GM19099 (cell line): Measurements from ENCODE around the gene BLVRA.

Experiments used
- POLR2A ChIP-seq: IDR thresholded peaks from 3 replicates; pipeline ENCODE4 v1.6.1; 2011; ENCODE audit warnings: low read depth; ENCODE audit not compliant: insufficient read length; ENCODE audit errors: extremely low read depth

BLVRA gene

GRCh38 chr7:43763183-43763582 lies 4.7 kb downstream of the BLVRA start:
- TF ChIP-seq POLR2A: no peak

DNA sequence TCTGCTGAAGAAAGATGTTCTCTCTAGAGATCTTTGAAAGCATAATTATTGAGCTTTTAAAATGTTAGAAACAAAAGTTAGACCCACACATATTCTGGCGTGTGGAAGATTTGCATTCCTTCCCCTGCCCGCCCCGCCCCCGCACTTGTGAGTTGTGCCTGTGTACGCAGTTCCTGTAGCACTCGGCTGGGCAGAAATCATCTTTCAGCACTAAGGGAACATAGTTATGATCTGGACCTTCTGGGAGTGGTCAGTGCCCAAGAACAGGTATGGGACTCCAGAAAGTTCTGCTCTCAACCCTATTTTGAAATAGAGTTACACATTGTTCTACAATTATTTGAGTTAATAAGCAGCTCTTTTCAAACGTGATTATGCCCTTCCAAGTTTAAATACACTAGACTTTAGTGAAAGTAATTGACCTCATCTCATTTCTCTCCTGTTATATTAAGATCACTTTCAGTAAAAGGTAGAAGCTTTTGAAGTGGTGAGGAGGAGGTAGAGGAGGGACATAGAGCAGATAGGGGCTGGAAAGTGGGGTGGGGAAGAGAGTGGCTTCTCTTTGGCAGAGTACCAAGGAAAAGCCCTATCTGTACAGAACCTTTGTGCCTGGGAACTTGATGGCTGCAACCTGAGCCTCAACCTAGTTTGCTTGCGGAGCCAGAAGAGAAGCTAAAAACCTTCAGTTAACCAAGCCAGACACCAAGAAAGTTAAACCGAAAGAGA lies 5.7 kb downstream of the BLVRA start:
- TF ChIP-seq POLR2A: no peak

GRCh38 chr7:43764807-43765491 lies 6.5 kb downstream of the BLVRA start:
- no peak for TF ChIP-seq POLR2A

DNA sequence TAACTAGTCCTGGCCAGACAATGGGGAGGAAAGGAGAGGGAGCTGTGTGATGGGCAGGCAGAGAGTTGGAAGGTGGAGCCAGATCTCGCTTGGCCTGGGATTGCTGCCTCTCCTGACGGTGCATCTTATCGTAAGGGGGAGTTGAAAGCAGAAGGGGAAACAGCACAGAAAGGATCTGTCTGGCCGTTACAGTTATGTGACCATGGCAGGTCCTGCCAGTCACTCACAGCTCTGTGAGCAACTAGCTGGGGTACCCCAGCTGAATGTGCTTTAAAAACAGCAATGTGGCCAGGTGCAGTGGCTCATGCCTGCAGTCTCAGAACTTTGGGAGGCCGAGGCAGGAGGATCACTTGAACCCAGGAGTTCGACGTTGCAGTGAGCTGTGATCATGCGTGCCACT lies 8.1 kb downstream of the BLVRA start:
- no peak for TF ChIP-seq POLR2A

- TF ChIP-seq POLR2A: no peak
Observed at GRCh38 chr7:43767311-43767710, 8.8 kb downstream of the BLVRA start.

- no peak for TF ChIP-seq POLR2A
Observed at GRCh38 chr7:43768201-43768886, 9.9 kb downstream of the BLVRA start.

DNA sequence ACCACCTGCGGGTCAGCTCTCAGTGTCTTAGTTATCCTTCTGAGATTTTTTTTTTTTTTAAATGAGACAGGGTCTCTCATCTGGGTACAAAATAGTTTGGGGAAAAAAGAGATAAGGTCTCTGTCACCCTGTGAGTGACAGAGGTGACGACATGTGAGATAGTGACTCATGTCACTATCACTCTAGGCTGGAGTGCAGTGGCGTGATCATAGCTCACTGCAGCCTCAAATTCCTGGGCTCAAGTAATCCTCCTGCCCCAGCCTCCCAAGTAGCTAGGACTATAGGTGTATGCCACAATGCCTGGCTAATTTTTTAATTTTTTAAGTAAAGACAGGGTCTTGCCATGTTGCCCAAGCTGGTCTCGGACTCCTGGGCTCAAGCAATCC lies 10.4 kb downstream of the BLVRA start:
- no peak for TF ChIP-seq POLR2A

DNA sequence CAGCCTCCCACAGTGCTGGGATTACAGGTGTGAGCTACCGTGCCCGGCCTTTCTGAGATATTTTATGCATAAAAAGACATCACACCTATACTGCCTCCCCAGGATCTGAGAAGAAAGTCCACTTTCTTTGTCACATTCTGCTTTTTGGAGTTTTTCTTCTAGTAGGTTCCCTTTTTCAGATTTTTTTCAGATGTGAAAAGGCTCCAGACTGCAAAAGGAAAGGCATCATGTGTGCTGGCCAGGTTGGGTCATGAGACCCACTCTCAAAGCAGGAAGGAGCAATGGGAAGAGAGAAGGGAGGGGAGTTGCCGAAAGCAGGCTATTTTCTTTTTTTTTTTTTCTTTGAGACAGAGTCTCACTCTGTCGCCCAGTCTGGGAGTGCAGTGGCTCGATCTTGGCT lies 10.8 kb downstream of the BLVRA start:
- TF ChIP-seq POLR2A: no peak

DNA sequence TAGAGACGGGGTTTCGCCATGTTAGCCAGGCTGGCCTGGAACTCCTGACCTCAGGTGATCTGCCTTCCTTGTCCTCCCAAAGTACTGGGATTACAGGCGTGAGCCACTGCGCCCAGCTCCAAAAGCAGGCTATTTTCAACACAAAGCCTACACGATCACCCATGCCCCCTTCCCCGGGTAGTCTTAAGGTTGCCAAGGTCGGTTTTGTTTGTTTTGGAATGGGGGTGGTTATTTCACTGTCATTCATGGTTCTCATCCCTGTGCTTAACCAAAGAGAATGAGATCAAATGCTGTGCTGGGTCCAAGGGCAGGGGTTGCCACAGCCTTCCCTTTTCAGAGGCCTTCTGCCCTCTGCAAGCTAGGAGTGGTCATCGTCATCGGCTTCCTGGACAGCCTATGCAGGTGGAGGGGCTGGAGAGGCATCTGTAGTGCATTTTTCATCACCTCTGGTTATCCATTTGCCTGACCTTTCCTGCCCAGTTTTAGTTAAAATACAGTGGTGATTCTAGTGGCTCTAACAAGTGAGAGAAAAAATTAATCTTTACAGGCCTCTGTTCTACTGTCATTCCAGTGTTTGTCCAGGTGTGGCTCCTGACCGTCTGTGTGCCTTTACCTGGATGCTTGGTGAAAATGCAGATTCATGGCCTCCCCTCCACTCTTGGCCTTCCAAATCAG lies 11.4 kb downstream of the BLVRA start:
- TF ChIP-seq POLR2A: no peak

GRCh38 chr7:43771128-43771527 lies 12.6 kb downstream of the BLVRA start:
- TF ChIP-seq POLR2A: no peak

DNA sequence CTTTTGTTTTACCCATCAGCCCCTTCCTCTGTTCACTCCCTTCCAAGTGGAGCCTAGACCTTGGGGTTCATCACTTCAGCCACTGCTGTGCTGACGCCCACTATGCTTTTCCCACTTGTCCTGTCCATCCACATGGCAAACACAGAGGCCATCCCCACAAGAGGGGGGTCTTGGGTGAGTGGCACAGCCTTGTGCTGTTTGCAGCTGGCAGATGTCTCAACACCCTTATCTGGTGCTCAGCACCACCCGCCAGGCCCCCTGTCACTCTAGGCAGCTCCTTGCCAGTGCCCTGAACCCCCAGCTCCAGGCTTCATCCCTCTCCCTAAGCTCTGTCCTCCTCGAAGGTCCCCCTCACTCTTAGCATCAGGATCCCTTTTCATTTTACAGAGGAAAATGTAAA lies 13.1 kb downstream of the BLVRA start:
- no peak for TF ChIP-seq POLR2A

DNA sequence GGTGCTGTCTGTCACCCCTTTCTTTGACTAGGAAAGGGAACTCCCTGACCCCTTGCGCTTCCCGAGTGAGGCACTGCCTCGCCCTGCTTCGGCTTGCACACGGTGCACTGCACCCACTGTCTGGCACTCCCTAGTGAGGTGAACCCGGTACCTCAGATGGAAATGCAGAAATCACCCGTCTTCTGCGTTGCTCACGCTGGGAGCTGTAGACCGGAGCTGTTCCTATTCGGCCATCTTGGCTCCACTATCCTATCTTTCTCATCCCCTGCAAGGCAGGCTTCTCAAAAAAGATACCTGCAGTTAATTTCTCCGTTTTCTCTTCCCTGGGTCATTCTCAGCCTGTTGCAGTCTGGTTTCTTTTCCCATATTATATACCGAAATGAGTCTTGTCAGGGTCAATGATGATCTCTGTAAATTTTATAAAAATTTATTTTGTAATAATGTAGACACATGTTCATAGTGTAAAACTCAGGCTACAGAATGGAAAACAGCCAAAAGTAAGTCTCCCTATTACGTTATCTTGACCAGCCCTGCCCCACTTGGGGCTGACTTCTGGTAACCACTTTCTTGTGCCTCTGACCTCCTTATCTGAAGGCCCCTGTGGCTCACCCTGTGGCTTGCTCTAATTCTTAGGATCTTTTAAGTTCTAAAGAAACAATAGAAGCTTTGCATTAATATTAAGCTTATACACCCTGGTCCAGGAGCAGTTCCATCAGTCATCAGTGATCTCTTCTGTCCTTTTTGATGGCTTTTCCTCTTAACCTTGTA lies 20.7 kb downstream of the BLVRA start:
- no peak for TF ChIP-seq POLR2A

DNA sequence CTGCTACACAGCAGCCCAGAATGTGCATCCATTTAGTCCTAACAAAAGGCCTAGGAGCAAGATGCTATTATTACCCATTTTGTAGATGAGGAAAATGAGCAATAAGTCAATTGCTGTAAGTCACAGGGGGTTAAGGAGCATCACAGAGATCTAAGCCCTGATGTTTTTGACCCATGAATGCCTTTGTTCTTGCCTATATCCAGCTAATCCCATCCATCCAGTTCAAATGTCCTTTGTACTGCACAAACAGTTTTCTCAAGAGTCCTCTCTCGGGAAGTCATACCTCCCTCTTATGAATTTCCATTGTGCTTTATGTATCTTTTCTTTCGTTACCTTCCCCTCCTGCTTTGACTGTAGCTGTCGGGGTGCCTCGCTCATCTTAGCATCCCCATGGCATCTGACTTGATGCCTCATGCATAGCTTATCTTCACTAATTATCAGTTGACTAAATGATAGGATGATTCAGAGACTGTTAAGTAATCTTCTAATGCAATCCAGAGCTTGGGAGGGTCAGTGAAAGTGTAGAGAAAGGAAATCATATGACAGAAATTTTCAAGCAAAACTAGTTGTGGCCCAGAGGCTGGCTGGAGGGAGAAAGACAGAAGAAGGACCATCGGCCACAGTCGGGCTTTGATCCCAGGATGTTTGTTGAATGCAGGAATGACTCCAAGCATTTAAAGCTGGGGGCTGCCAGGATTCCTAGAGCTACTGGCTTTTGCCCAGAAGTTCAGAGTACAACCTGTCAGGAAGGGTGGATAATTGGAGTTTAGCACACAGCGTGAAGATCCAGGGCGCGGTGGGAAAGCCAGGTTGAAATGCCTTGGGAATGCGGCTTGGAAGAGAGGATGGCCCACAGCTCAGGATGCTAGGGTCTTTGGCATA lies 23.5 kb downstream of the BLVRA start:
- no peak for TF ChIP-seq POLR2A
